Measurements from ENCODE around the gene PDCD1.

The PDCD1 gene

DNA sequence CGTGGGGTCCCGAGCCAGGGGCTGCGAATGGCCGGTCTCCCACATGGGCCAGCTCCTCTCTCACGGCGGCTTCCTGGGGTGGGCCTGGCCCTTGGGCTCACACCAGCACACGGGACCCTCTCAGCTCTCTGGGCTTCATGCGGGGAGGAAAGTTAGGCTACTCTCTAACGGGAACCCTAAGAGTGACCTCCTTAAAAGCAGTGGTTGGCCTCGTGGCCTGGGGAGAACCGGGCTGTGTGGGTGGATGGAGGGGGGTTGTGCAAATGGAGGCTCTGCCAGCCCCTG is 36.7 kb upstream of the PDCD1 start:
- no peak for DNase-seq

DNA sequence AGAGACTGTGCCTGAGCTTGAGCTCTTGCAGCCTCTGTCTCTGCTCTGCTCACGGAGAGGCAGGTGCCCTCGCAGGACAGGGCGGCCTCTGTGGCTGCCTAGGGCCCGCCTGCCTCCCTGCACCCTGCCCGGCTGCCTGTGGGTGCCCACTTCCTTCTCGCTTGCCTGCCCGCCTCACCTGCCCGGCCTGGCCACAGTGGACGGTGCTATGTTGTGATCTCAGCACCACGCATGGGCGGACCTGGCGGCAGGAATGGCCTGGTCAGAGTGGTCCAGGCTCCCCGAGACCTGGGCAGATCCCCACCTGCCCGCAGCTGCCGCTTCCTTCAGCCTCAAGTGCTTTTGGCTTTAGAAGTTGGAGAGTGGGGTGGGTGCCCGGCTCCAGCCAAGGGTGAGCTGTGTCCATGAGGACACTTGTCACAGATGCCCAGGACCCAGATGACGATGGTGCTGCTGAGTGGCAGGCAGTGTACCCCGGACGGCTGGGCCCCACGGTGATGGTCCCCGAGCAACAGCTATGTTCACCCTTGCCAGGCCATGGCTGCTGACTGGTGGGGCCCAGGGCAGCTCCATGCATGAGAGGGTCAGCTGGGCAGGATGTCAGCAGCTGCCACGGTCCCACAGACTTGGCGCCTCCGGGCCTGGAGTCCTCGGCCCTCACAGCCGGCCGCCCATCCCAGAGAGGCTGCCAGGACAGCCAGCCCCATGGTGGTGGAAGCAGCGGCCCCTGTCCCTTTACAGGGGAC is 36.2 kb upstream of the PDCD1 start:
- no peak for DNase-seq

DNA sequence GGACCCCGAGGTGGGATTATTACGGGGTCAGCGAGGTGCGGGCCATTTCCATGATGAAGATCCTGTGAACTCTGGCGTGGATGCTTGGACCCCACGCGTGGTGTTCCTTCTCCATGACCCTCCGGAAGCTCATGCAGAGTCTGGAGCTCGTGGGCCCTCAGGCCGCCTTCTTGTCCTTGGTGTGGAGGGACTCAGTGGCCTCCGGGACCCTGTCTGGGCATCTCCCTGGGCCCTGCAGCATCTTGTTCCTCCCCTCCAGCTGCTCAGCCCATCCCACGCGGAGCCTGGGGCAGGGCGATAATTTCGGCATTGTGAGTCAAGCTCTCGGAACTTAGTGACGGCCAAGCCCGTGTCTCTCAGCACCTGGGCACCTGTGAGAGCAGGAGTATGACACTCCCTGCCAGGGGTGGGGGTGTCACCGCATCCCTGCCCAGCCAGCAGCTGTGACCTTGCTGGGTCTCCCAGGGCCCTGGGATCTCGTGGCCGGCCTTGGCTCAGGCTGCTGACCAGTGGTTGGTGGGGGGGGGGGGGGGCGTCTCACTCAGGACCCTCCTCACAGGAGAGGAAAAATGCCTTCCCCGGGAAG is 35.5 kb upstream of the PDCD1 start:
- DNase-seq: no peak

DNA sequence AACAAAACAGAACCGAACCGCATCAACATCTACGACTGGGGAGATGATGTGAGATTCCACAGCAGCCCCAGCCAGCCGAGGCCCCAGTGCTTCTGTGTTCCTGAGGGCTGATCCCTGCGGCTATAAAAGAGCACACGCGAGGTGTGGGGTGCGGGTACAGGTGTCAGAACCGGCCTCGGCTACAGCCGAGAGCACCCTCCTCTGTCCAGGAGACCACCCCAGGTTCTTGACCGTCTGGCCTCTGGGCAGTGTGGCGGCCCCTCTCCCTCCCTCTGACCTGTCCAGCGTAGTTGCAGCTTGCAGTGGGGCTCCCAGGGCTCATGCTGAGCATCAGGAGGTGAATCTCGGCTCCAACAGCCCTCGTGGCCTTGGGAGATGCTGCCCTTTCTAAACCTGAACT is 34.6 kb upstream of the PDCD1 start:
- no peak for DNase-seq

DNA sequence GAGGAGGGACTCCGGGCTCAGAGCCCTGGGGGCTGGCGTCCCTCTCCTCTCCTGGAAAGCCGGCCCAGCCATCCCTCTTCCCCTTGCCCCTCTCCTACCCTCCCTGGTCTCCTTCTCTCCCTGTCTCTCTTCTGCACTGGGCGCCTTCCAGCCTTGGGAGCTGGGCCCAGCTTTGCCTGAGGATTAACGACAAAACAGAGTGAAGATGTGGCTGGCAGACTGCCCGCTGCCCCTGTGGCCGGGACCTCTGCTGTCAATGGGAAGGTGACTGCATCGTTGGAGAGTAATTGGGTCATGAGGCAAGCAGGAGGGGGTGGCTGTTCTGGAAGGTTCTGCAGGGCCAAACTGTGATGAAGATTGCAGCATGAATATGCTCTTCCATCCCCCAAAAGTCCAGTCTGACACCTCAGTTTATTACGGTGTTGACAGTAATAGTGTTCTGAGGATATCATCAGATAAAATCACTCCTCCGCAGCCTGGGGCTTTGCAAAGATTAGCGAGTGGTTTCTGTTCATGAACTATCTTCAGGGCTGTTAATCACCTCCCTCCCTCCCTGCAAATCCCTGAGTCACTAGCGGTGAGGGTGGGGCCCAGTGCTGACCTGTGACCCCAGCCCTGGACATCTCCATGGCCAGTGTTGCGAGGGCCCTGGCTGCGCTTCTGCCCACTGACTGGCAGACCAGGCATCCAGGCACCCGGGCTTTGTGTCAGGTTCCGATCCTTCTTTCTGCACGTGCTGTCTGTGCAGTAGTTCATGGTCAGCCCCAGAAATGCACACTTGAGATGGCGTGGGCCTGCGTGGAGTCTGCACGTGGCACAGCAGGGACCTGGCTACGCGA is 33.8 kb upstream of the PDCD1 start:
- DNase-seq: peak in 1 of 2 experiments; percentile 43

DNA sequence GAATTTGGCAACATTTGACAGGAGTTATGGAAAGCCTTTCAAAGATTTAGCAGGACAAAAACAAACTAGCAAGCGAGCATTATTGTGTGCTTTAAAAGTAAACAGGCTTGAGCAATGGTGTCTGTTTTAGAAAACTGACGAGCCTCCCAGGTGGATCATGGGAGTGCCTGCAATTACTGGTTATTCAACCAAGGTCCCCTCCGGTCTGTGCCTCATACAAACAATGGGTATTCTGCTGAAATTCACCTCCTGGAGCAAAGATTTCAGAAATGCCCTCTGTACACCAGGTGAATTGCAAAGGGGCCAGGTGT is 33.2 kb upstream of the PDCD1 start:
- no peak for DNase-seq

DNA sequence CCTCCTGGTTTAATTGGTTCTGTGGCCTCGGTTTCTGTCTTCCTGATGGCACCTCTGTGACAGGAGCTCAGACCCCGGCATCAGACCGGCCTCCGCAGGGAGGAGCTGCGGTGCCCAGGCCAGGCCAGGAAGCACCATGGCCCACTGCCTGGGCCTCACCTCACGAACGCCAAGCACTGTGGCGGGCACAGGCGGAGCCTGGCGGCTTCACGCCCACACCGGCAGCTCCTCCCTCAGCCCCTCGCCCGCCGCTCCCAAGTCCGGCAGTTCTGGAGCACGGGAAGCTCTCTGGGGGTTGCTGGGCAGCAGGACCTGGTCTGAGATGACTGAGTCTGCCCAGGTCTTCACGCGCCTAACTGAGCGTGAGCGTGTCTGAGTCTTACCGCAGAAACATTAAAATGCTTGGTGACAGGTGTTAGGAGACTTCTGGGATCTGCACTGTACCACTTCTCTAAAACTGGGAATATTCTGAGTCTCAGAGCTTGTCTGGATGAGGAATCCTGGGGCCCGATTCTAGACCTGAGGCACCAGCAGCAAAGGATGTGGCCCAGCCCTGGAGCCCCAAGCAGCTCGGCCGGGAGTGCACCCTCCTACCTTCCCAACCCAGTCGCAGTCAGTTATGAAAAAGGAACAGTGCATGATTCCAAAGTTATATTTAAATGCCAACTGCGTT is 32.8 kb upstream of the PDCD1 start:
- no peak for DNase-seq

DNA sequence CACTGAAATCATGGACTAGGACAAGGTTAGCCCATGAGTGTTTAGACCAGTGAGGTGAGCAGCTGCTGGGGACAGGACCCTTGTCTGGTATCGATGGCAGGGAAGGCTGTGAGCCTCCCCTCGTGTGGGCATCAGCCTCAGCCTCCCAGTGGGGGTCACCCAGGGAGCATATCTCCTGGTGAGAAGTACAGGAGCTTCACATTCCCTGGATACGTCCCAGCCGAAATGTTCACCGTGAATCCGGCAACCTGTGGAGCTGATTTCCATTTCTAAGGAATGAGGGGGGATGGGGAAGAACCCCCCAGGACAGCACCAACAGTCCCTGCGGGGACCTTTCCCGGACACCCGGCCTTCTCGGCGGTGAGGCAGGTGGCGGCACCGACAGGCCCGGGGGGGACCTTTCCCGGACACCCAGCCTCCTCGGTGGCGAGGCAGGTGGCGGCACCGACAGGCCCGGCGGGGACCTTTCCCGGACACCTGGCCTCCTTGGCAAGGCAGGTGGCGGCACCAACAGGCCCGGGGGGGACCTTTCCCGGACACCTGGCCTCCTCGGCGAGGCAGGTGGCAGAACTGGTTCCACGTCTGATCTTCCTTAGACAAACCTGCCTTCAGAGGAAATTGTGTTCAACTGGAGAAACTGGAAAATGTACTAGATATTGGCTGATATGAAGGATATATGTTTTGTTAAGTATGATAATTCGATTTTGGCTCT is 32.0 kb upstream of the PDCD1 start:
- DNase-seq: no peak

DNA sequence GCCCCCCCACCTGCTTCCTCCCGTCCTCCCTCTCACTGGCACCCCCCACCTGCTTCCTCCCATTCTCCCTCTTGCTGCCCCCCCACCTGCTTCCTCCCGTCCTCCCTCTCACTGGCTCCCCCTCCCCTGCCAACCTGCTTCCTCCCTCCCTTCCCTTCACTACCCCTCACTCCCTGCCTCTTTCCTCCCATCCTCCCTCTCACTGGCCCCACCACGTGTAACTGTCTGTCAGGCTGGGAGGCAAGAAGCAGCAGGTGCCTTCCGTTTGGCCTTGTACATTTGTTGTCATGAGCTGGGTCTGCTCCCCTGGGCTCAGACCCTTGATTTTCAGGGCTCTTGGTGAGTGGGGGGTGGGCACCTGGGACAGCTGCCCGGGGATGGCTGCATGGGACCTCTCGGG is 29.9 kb upstream of the PDCD1 start:
- DNase-seq: no peak

DNA sequence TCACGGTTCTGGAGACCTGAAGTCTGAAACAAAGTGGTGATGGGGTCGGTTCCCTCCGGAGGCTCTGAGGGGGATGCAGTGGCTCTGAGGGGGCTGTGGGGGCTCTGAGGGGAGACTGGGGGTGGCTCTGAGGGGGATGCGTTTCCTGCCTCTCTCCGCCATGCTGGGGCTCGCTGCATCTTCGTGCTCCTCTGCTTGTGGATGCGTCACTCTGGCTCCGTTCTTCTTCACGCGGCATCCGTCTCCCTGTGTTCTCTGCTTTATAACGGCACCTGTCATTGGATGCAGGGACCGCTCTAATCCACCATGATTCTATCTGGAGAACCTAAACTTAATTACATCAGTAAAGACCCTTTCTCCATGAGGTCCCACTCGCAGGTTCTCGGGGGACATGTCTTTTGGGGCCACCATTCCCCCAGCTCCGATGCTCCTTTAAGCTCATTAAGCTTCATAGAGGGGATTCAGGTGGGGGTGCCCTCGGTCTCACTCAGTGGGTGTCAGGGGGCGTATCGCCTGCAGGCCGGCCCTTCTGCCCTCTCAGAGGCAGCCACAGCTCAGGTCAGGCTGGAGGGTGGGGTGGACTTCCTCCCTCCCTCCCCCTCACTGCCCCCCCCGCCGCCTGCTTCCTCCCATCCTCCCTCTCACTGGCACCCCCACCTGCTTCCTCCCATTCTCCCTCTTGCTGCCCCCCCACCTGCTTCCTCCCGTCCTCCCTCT is 29.3 kb upstream of the PDCD1 start:
- DNase-seq: peak in 1 of 2 experiments; percentile 26

DNA sequence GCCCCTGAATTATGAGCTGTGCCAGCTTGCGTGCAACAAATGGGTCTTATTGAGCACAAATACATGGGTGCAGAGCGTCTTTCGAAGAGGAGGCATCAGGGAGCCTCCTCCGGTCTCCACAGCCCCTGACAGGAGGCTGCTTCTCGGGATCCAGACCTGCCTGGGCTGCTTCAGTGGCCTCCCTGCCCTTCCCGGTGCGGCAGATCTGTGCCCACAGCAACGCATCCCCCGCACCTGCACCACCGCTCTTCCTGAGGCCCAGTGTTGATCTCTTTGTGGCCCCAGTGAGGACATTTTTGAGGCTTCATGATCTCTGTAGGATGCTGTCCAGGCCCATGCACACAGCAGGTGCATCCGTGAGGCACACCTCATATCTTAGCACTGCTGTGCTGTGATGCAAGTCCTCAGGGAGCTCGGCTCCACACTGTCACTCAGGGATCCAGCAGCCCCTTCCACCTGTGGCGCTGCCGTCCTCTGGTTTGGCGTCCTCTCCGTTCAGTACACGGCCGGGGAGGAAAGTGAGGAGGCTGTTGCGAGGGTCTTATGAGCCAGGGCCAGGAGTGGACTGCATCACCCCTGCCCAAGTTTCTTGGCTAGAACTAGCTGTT is 28.2 kb upstream of the PDCD1 start:
- no peak for DNase-seq

DNA sequence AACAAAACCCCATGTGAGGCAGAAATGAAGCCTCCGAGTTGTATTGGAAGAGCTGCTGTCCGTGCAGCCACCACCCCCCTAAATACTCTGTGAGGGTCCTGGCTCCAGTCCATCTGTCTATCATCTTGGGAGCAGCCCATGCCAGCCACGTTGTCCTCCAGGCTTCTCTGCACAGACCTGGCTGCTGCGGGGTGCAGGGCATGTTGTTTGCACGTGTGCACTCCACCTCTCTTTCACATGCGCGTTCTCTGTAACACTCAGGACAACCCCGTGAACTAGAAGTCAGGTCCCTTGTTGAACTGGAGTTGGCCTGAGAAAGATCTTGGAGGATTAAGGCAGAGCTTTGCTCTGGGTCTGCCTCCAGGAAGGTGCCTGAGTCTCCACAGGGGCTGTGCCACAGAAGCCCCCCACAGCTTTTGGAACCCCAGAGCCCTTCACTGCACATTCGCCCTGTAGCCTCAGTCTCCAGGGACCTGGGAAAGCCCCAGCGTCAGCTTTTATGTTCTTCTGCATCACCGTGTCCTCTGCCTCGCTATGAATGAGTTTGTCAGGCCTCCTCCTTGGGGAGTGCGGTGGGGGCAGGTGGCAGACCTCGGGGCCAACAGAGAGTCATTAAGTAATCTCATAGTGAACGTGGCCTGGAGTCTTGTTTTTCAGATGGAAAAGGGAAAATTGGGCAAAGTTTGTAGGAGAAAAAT is 27.4 kb upstream of the PDCD1 start:
- peak in 1 of 2 experiments; percentile 57 for DNase-seq

DNA sequence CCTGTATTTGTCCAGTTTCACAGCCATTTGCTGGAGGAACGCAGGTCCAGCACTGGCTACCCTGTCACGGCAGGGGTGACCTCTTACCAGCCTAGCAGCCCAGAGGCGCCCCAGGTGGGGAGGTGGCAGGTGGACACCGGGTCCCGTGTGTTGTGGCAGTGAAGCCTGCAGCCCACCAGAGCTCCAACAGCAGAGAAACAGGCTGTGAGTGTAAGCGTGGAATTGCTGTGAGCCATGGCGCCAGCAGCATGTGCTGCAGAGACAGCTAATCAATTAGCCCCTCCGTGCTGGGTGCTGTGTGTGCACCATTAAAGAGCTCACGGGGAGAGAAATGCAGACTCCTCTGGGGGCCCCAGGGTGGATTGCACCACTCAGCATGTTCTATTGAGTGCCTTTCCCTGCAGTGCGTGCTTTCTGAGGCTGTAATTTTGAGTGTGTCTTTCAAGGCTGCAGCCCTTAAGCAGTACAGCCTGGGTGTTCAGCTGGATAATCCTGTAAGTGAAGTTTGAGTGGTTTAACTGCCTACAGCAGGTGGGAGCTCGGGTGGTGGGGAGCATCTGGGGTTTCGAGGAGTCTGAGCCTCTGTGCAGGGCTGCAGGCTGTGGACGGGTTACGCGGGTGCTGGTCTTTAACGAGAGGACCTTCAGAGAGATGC is 26.7 kb upstream of the PDCD1 start:
- DNase-seq: peak; percentile 90 to 95

DNA sequence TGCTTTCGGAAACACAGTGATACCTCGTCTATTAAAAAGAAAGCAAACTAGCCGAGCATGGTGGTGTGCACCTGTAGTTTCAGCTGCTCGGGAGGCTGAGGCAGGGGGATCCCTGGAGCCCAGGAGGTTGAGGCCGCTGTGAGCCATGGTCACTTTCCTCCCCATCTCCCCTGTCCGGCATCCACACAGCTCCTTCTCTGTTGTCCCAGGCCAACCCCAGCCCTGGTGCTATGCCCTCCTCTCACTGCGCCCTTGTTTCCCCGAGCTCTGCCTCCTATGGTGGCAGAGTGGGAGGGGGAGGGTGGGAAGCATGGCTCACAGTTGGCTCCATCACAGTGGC is 26.2 kb upstream of the PDCD1 start:
- no peak for DNase-seq

DNA sequence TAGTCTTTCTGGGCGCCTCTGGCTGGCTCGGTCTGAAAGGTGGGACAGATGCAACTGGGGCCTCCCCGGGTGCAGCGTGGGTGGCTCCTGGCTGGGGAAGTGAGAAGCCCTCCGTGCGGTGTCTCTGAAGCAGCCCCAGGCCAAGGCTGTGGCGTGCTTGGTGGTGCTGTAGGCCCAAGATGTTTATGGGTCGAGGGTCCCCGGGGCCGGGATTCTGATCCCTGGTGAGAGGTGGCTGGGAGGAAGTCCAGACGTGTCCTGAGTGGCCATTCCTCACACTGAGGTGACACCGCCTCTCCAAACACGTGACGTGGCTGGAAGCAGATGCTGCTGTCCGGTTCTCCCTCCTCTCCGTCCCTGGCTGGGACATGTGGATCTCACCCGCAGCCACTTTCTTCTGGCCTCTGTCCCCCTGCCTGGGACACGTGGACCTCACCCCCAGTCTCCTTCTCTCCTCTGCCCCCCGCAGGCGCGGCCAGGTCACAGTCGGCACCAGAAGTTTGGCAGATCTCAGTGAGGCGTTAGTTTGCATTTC is 23.5 kb upstream of the PDCD1 start:
- peak; percentile 33 to 64 for DNase-seq

DNA sequence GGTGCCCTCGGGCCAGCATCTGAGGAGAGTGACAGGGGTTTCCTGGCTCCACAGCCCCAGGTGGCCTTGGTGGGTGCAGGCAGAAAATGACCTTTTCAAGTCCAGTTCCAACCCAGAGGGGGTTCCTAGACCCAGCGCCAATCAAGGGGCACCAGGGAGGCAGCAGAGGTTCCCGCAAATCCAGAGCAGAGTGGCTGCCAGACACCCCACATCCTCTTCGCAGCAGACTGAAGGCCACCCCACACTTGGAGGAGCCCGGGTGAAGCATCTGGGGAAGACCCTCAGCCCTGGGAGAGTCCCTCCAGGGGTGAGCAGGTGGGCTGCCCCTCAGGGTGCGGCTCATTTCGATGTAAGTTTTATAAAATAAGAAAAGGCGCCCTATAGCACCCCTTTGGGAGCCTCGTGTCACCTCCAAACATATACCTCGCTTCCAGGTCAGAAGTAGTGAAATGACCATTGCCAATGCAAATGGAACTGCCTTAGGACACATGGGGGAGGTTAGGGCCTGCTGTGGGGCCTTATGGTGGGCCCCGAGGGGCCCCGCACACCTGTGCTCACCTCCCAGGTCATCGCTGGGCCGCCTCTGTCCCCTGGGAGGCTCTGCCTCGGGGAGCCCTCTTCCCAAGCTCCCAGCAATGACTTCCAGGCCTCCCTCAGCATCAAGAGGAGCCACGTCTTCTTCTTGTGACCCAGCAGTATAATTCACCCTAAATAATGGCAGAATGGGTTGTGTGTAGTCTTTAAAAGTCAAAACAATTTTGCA is 21.8 kb upstream of the PDCD1 start:
- peak in 1 of 2 experiments; percentile 33 for DNase-seq

DNA sequence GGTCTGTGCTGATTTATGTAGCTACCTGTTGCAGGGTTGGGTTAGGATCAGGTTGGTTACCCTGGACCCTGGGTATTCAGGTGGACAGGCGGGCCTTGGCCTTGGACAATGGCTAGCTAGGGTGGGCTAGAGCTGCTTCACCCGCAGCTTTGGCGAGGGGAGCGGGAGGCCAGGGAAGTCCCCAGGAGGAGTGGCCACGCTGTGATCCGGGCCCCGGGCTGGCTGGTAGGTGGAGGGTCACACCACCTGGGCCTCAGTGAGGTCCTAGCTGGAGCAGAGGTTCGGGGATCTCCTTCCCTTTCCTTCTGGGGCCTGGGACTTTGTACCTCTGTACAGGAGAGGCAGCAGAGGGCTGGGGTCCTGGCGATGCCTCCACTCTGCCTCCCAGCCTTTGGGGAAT is 20.6 kb upstream of the PDCD1 start:
- DNase-seq: no peak

DNA sequence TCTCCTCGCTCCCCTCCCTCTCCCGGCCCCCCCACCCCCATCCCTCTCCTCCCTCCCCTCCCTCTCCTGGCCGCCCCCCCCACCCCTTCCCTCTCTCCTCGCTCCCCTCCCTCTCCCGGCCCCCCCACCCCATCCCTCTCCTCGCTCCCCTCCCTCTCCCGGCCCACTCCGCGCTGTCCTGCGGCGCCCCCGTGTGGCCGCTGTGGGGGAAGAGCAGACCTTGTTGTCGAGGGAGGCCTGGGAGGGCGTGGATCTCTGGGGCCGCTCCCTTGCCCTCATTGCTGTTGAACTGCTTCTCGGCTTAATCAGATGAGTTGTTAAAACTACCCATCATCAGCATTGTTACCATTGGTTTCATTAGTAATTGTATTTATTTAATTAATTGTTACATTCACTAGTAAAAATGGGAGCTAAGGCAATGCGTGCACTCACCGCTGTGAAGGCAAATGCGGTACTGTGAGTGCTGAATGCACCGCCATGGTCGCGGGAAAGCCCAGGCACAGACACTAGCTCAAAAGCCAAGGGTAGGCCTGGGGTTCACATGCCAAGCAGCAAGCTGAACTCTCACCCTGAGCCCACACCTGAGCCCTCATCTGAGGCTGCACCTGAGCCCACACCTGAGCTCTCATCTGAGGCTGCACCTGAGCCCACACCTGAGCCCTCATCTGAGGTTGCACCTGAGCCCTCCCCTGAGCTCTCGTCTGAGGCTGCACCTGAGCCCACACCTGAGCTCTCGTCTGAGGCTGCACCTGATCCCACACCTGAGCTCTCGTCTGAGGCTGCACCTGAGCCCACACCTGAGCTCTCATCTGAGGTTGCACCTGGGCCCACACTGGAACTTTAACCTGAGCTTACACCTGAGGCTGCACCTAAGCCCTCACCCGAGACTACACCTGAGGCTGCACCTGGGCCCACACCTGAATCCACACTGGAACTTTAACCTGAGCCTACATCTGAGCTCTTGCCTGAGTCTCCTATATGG is 19.6 kb upstream of the PDCD1 start:
- DNase-seq: peak; percentile 56 to 66

All from NCI-H524 (cell line).